ENCODE results near the gene GRIK5. TPM values are rescaled to one million over a fixed set of nuclear protein-coding genes. Genes with fewer than 3 reads are reported as not detected.

Gene GRIK5
- total and polyA plus RNA-seq, 2 donors (not counting 3 experiments of a cell fraction or from before 2014, with no cell fraction given): 0.80 to 2.2 TPM

DNA sequence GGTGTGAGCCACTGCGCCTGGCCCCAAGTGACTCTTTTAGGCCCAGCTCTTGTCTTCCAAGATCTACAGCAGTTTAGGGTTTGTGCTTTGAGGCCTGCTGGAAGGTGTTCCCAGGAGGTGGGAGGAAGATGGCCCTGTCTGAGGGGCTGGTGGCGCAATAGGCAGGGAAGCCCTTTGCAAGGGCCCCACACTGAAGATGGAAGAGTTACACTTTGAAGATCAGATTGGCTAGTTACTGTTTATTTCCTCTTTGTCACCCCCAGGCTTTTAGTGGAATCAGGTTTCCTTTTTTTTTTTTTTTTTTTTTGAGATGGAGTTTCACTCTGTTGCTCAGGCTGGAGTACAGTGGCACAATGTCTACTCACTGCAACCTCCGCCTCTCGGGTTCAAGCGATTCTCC is 109.0 kb downstream of the GRIK5 start:
- Histone ChIP-seq H3K9me3 (replicated peaks; ENCODE audit: control insufficient read depth, insufficient read depth, low read length) (no peaks in the 10 kb centered on the region), H3K79me2 (ENCODE audit: control insufficient read depth, insufficient read depth, low read length) (no peaks in the 10 kb centered on the region), H2AFZ (ENCODE audit: low read depth, low read length) (no peak overlapping the region), H3K27me3 (ENCODE audit: control insufficient read depth in 2 of 2, insufficient read depth in 2 of 2, low read length in 2 of 2) (no peaks in the 10 kb centered on the region), H3K36me3 (ENCODE audit: control insufficient read depth in 2 of 2, extremely low read depth in 1 of 2, insufficient read depth in 2 of 2, low read length in 2 of 2) (peaks cover 3 to 4% of the 10 kb centered on the region in 2 experiments), H3K4me3 (replicated peaks in 1 of 3; ENCODE audit: insufficient read depth in 1 of 3, low read depth in 1 of 3, low read length in 3 of 3) (no peak overlapping the region), H3K9ac (replicated peaks; ENCODE audit: extremely low read depth, insufficient read depth, low read length) (no peak overlapping the region), H3K4me1 (ENCODE audit: control insufficient read depth, extremely low read depth, insufficient read depth, low read length) (peaks cover 12% of the 10 kb centered on the region), H3K9me1 (replicated peaks; ENCODE audit: control insufficient read depth, extremely low read depth, insufficient read depth, low read length) (no peaks in the 10 kb centered on the region), H3K27ac (ENCODE audit: insufficient read depth, low read depth, low read length) (no peak overlapping the region), H3K4me2 (ENCODE audit: insufficient read depth, low read length) (no peak overlapping the region), H4K20me1 (replicated peaks; ENCODE audit: control insufficient read depth, extremely low read depth, insufficient read depth, low read length) (no peaks in the 10 kb centered on the region)
- FAIRE-seq (no peak), DNase-seq (ENCODE audit: low read depth, low spot score) (no peak)
- intact Hi-C loops (cut with micrococcal nuclease): no loop called here
- dilution Hi-C loops (cut with MboI; ENCODE audit: extremely low pct_ligation_motif_present, low sequenced_read_pairs): no loop called here
- TF ChIP-seq GATA2 (IDR thresholded peaks at IDR 0.05; ENCODE audit: insufficient read depth, insufficient read length, low read depth, low read length) (no peak), FOS (IDR thresholded peaks at IDR 0.05; ENCODE audit: borderline replicate concordance, insufficient read depth, low read length) (no peak)
- BruUV-seq (replicated peaks): no TSS peak
- ChIA-PET CTCF (no interaction called here), POLR2A (interaction anchor here (0.7 kb wide), 1 partner anchor 115 kb away, joined by 4 read pairs; the partner anchor contains the start of gene ZNF574)

DNA sequence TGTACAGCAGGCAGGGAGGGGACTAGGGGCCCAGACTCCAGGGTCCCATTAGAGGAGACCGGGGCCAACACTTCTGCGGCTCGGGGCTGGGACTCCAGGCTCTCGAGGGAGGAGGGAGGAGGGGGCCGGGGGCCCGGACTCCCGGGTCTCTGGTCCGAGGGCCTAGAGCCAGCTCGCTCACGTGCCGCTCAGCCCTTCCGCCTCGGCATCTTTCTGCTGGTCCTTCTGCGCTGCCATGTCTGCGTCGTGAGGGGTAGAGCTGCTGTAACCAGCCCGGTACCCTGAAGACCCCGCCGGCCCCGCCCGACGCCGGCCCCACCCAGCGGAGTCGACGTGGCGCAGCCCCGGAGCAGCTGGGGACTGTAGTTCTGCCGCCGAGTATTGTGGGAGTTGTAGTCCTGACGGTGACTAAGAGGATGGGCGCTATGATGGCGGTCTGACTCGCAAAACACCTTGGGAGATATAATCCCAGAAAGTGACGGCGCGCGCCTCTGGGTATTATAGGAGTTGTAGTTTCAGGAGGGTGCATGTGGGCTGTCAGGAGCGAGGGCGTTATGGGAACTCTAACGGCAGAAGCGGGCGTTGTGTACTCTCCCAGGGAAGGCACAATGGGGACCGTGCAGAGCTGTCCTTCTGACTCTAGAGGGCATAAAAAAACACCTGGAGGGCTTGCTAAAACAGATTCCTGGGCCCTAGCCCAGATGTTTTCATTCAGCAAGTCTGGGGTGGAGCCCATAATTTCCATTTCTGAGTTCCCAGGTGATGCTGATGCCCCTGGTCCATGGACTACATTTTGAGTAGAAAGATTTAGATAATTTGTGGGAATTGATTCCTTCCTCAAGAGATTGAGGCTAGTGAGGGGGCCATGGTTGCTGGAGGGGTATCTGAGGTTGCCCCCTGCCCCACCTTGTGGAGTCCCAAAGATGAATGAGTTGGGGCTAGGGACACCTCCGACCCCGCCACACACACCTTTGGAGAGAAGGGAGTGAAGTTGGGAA is 110.7 kb downstream of the GRIK5 start, which contains the start of gene RABAC1:
RABAC1 (minus strand) TSS at position 266 of the 998 bp plus-strand sequence; CDS start at position 237, 29 bp downstream.
- DNase-seq (ENCODE audit: low read depth, low spot score) (peak; percentile 91), FAIRE-seq (peak; percentile 94)
- intact Hi-C loops (cut with micrococcal nuclease) (loop anchor here (1.0 to 2.0 kb wide), 3 partner anchors 87 to 133 kb away; no protein-coding TSS in a partner anchor), dilution Hi-C loops (cut with MboI; ENCODE audit: extremely low pct_ligation_motif_present, low sequenced_read_pairs) (no loop called here)
- Histone ChIP-seq H3K9me3 (replicated peaks; ENCODE audit: control insufficient read depth, insufficient read depth, low read length) (no peaks in the 10 kb centered on the region), H3K79me2 (ENCODE audit: control insufficient read depth, insufficient read depth, low read length) (no peaks in the 10 kb centered on the region), H3K9ac (replicated peaks; ENCODE audit: extremely low read depth, insufficient read depth, low read length) (peak within 1 kb of the TSS; percentile 98), H3K36me3 (ENCODE audit: control insufficient read depth in 2 of 2, extremely low read depth in 1 of 2, insufficient read depth in 2 of 2, low read length in 2 of 2) (peaks cover 3 to 4% of the 10 kb centered on the region in 2 experiments), H3K27ac (ENCODE audit: insufficient read depth, low read depth, low read length) (peak within 1 kb of the TSS; percentile 87), H3K27me3 (ENCODE audit: control insufficient read depth in 2 of 2, insufficient read depth in 2 of 2, low read length in 2 of 2) (no peaks in the 10 kb centered on the region), H3K4me3 (replicated peaks in 1 of 3; ENCODE audit: insufficient read depth in 1 of 3, low read depth in 1 of 3, low read length in 3 of 3) (peak within 1 kb of the TSS; percentile 52 to 90 (median 68)), H4K20me1 (replicated peaks; ENCODE audit: control insufficient read depth, extremely low read depth, insufficient read depth, low read length) (no peaks in the 10 kb centered on the region), H3K4me2 (ENCODE audit: insufficient read depth, low read length) (peak within 1 kb of the TSS; percentile 49), H3K4me1 (ENCODE audit: control insufficient read depth, extremely low read depth, insufficient read depth, low read length) (peaks cover 12% of the 10 kb centered on the region), H2AFZ (ENCODE audit: low read depth, low read length) (peak within 1 kb of the TSS; percentile 84), H3K9me1 (replicated peaks; ENCODE audit: control insufficient read depth, extremely low read depth, insufficient read depth, low read length) (no peaks in the 10 kb centered on the region)
- BruUV-seq (replicated peaks): no TSS peak
- TF ChIP-seq GATA2 (IDR thresholded peaks at IDR 0.05; ENCODE audit: insufficient read depth, insufficient read length, low read depth, low read length): no peak
- TF ChIP-seq, protein P1, sequence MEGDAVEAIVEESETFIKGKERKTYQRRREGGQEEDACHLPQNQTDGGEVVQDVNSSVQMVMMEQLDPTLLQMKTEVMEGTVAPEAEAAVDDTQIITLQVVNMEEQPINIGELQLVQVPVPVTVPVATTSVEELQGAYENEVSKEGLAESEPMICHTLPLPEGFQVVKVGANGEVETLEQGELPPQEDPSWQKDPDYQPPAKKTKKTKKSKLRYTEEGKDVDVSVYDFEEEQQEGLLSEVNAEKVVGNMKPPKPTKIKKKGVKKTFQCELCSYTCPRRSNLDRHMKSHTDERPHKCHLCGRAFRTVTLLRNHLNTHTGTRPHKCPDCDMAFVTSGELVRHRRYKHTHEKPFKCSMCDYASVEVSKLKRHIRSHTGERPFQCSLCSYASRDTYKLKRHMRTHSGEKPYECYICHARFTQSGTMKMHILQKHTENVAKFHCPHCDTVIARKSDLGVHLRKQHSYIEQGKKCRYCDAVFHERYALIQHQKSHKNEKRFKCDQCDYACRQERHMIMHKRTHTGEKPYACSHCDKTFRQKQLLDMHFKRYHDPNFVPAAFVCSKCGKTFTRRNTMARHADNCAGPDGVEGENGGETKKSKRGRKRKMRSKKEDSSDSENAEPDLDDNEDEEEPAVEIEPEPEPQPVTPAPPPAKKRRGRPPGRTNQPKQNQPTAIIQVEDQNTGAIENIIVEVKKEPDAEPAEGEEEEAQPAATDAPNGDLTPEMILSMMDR (IDR thresholded peaks at IDR 0.05; ENCODE audit: extremely low read depth in 1 of 2, insufficient read depth in 1 of 2, low read depth in 1 of 2, low read length in 2 of 2): peak in 1 of 2 donors; percentile 33
- TF ChIP-seq MYC (IDR thresholded peaks at IDR 0.05; ENCODE audit: low read depth, low read length): peak; percentile 3
- no peak for TF ChIP-seq POLR2A (IDR thresholded peaks at IDR 0.05; ENCODE audit: low read depth, low read length)
- peak; percentile 25 for TF ChIP-seq POLR2AphosphoS5 (IDR thresholded peaks at IDR 0.05; ENCODE audit: insufficient read depth, low read depth, low read length)
- ChIA-PET POLR2A (interaction anchor here (1.0 to 1.3 kb wide), 2 partner anchors 99 to 100 kb away, joined by 3 to 4 read pairs; no protein-coding TSS in a partner anchor), CTCF (interaction anchor here (1.1 to 1.7 kb wide), 3 partner anchors 76 to 100 kb away, joined by 3 to 7 read pairs (median 6); partner anchors contain the start of gene RPS19)

Data from endothelial cell of umbilical vein (primary cell).